HTERT RPE-1 (cell line): Measurements from ENCODE around the gene PRIM2.
"Not testable (repeated sequence)": the region's sequence is repeated elsewhere in the genome, so short reads cannot be mapped to it uniquely, and the experiment has no call there.

Experiments used
- in situ Hi-C: fragments of 300-500 bp; cut with MboI; formaldehyde crosslinking; loops from 4 replicates; pipeline ENCODE4 v1.14.3; 2020; ENCODE audit warnings: low sequenced_read_pairs

Gene PRIM2

DNA sequence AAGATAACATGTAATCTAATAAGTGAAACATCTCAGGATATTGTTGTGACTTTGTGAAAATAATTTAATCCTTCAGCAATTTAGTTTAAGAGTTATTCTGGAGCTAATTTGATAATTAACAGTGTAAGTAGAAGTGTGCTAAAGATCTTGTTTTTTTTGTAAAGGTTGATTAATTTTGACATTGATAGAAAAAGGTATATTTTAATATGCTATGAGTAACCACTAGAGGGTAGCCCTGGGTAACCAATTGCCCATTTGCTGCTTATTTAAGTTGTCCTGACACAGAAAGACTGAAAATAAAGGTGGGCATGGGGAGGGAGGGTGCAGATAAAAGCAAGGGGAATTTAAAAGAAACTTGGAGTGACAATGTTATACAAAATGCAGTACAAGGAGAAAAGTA is 262.1 kb downstream of the PRIM2 start:
- in situ Hi-C loops: not testable (repeated sequence)

DNA sequence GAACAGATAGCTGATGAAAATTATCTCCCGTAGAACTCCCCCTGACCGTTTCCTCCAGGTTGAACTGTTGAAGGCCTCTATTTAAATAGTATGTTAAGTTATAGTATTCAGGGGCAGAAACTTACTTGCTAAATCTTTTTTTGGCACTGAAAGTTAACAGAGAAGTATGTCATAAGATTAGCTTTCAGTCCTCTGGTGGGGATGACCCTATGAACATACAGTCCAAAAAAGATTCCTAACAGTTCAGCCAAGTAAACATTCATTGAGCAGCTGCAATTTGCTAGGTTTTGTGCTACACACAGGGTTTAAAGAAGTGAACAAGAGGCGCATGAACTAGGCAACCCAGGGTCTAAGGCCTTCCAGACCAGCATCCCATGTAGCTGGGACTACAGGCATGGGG is 264.2 kb downstream of the PRIM2 start:
- in situ Hi-C loops: not testable (repeated sequence)

DNA sequence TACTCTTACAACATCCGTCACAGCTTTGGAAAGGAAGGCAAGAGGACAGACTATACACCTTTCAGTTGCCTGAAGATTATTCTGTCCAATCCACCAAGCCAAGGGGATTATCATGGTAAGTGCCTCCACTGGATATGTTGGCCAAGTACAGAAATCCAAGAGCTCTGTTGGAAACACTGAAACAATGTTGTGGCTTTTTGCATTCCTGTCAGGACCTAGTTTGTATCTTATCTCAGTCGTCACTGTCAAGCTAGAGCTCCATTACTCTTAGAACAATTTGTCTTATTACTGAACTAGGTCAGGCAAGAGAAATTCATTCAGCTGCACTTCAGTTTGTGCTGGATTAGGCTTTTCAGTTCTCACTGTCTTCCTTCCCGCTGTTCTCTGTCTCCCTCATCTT is 283.7 kb downstream of the PRIM2 start:
- in situ Hi-C loops: not testable (repeated sequence)

DNA sequence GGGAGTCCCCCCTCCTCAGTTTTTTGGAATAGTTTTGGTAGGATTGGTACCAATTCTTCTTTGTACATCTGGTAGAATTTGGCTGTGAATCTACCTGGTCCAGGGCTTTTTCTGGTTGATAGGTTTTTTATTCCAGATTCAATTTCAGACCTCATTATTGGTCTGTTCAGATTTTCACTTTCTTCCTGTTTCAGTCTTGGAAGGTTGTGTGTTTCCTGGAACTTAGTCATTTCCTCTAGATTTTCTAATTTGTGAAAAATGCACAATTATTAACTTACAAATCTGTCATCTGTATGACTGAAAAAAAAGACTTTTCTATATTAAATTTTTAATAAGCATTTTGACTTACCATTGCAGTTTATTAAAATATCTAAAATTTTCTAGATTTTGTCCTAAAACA is 287.9 kb downstream of the PRIM2 start:
- in situ Hi-C loops: not testable (repeated sequence)

DNA sequence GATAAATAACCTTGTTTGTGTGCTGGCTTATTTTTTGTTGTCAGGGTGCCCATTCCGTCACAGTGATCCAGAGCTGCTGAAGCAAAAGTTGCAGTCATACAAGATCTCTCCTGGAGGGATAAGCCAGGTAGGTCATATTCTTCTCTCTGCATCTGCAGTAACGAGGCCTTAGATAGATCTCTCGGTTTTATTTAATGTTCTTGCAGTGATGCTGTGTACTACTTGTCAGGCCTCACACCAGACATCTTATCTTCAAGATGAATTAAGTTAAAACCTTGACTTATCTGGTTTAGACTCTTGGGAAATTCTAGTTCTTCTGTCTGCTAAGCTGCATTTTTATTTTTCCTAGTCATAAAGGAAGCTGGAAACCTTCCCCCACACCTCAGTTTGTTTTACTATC is 288.9 kb downstream of the PRIM2 start:
- in situ Hi-C loops: not testable (repeated sequence)

DNA sequence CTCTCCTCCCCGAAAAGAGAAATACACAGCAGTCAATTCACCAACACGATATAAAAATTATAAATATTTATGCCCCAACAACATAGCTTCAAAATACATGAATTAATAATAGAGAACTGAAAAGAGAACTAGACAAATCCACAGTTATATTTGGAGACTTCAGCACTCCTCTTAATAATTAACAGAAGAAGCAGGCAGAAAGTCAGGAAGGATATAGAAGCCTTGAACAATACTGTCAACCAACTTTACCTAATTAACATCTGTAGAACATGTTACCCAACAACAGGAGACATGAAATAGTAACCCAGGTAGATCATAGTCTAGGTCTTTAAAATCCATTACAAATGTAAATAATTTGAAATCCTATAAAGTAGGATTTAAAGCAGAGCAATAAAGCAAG is 293.2 kb downstream of the PRIM2 start:
- in situ Hi-C loops: not testable (repeated sequence)

DNA sequence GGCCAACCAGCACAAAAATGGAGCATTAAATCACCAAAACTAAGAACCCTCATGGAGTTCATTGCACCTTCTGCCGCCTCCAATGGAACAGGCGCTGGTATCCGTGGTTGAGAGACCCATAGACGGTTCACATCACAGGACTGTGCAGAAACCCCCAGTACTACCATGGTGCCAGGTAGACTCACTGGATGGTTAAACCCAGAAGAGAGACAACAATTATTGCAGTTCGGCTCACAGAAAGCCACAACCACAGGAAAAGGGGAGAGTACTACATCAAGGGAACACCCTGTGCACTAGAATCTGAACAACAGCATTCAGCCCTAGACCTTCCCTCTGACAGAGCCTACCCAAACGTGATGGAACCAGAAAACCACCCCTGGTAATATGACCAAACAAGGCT is 301.5 kb downstream of the PRIM2 start:
- in situ Hi-C loops: not testable (repeated sequence)

DNA sequence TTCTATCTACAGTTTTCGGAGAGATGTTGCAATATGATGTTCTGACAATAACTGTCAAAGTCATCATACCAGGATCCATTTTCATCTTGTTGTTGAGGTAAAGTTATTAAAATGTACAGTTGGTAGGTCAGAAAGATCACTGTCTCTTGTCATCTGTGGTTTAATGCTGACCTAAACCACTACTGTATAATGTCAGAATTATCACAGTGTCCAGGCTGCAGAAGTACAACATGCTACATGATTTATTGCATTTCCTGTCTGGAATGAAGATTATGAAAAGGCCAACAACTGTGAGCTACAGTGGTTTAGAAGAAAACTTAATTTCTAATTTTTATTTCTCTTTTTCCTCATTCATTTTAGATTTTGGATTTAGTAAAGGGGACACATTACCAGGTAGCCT is 314.3 kb downstream of the PRIM2 start:
- in situ Hi-C loops: not testable (repeated sequence)

DNA sequence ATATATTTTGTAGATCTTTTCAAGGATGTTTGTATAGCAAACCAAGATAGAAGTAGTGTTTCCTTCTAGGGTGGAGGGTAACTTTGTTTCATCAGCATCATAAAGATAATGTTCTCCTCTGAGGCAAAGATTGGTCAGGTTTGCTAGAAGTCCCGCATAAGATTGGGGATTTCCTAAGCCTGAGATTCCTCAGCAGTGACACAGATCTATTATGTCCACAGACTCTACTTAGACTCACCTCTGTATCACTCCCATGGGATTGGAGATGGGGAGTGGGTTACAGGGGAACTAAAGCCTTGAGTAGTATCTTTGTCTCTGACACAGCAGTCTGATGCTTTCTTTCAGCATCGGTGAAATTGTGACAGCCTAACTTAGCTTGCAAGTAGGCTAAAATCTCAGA is 341.1 kb downstream of the PRIM2 start:
- in situ Hi-C loops: not testable (repeated sequence)

DNA sequence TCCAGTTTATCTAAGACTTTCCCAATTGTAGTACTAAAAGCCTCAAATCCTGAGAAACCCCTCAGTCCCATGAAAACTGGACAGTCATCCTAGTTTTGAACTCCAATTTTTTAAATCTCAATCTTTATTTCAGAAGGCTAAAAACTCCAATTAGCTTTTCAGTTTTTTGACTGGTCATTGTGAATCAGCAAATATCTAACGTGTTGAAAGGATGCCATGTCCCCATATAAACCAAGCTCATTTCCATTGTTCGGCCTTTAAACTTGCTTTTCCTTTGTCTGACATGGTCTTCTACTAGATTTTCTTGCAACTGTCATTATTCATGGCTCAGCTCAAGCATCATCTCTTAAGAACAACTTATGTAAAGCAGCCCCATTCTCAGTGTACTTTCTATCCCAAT is 342.4 kb downstream of the PRIM2 start:
- in situ Hi-C loops: not testable (repeated sequence)

DNA sequence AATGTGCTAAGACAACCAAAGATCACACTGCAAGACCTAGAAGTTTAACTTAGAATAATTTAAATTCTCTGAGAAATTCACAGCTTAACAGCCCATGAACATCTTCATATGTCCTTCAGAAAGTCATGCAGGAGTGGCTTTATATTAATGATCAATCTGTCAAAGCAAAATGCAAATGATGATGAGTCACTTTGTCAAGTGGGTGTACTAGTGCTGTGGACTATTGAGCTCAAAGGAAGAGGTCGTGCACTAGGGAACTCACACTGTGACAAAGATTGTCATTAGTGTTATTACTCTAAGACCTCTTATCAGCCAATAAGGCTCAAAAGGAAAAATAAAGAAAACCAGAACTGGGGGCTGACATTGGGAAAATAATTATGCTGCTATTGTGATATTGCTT is 343.5 kb downstream of the PRIM2 start:
- in situ Hi-C loops: not testable (repeated sequence)

DNA sequence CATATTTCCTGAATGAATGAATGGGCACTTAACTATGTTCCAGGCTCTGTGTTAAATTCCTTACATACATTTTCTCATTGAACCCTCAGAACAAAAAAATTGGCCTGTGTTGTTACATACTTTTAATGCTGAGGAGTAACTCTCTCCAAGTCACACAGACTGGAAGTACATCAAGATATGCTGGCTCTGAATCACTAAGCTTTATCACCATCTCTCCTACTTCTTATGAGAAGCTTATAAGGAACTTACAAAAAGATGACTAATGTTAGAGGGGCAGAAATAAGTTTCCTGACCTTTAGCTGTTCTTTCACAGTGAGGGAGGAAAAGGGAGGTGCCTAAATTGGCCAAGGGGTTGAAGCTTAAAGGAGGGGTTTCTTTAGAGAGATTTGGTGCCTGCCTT is 350.7 kb downstream of the PRIM2 start:
- in situ Hi-C loops: not testable (repeated sequence)

DNA sequence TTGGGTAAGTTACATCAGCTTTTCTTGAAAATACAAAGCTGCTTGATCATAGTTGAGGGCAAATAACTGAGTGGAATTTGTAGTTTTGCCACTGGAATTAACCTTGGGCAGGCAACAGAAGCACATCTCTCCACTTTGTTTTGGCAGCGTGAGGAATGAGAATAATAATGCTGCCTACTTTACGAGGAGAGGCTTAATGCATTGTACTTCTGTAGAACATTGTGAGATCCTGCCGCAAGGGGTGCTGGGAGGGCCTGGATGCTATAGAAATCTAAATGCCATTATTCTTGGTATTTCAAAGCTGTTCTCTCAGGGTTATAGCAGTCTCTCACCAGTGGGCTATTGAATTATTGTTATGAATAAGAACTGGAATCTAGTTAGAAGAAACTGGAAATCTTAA is 353.8 kb downstream of the PRIM2 start:
- in situ Hi-C loops: not testable (repeated sequence)

DNA sequence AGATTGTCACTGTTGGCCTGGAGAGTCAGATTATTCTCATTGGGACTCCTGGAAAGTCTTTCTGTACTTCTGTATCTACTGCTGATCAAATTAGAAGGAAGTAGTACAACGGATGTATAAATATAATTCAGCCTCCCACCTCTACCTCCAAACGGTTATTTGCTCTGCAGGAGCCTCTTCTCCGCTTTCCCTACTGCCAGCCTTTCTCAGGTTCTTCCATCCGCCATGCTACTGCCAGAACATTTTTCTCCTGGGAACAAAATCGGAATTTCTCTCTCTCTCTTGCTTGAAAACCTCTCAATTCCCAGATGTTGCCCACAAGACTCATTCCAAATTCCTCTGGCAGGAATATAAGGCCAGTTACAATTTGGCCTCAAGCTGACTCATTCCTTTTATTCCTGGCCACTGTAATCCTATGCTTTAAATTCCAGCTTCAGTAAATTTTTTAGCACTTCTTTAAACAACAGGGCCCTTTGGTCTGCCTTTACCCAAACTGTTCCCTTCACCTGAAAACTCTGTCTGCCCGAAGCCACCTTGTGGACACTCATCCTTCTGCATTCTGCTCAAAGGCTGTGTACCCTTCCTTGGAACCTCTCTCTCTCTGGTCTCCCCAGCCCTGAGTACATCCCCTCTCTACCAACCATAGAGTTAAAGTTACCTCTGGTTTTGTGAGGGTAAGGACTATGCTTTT is 354.7 kb downstream of the PRIM2 start:
- in situ Hi-C loops: not testable (repeated sequence)

DNA sequence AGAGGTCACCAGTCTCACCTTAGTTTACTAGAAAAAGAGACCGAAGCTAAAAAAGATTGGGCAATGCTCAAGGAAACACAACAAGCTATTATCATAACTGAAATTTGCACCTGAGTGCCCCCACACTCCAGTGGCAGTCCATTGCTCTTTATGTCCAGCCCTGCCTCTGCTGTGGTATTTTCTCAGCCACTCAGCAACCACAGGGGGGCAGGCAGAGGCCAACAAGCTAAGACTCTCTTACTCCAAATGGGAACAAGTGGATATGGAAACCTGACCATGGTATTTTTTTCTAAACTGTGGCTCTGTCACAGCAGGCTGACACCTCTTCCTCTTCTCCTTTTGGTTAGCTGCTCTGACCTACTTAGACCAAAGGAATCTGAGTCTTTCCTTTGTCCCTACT is 355.9 kb downstream of the PRIM2 start:
- in situ Hi-C loops: not testable (repeated sequence)

DNA sequence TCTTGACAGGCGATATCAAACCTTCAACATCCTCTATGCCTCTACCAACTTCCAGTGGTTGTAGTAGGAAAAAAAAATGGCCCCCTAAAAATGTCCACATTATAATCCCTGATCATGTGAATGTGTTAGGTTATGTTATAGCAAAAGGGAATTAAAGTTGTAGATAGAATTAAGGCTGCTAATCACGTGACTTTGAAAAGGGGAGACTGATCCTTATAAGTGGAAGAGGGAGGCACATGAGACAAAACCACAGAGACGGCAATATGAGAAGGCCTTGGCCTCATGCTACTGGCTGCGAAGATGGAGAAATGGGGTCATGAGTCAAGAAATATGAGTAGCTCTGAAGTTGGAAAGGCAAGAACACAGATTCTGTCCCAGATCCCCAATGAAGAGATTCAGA is 358.0 kb downstream of the PRIM2 start:
- in situ Hi-C loops: not testable (repeated sequence)

DNA sequence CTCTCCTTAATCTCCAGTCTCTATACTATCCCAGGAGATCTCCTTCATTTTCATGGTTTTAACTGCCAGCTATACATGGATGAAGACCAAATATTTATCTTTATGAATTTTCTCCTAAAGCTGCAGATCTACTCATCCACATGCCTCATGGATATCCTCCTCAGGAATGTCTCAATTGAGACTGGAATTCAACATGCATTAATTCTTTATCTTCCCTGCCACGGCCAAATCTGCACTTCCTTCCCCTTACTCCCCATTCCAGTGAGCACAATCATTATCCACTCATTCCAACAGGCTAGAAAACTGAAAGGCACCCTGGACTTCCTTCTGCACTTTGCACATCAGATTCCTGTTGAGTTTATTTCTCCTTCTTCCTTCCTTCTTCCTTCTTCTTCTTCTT is 379.0 kb downstream of the PRIM2 start:
- in situ Hi-C loops: not testable (repeated sequence)
